Measurements from ENCODE around the gene DYTN.

GRCh38 chr2:206721256-206721920 lies 3.2 kb upstream of the DYTN start:
- TF ChIP-seq POLR2A (IDR thresholded peaks at IDR 0.05; ENCODE audit: low read depth, low read length) (no peak), POLR2AphosphoS5 (IDR thresholded peaks at IDR 0.05; ENCODE audit: low read depth, low read length) (no peak)

Measured in GM12892 (cell line).